Bronchial epithelial cell (primary cell): ENCODE data around the gene ACACB. TPM values are rescaled to one million over a fixed set of nuclear protein-coding genes. Genes with fewer than 3 reads are reported as not detected.

ENCODE experiments used
- DNase-seq: peaks from one replicate; pipeline ENCODE4 v3.0.0-alpha.2; 2010; ENCODE audit warnings: low read depth
- FAIRE-seq: peaks from 2 replicates; lab custom pipeline; 2011; peaks lifted over from hg19 to GRCh38; lab: Jason Lieb, UNC
- H3K27me3 ChIP-seq: 2 replicates; pipeline ENCODE4 v1.5.1; 2011; ENCODE audit warnings: low read length; ENCODE audit not compliant: control insufficient read depth, insufficient read depth
- H3K36me3 ChIP-seq: 2 replicates; pipeline ENCODE4 v1.5.1; 2011; ENCODE audit warnings: low read length; ENCODE audit not compliant: control insufficient read depth, insufficient read depth
- H3K4me3 ChIP-seq: 2 replicates; pipeline ENCODE4 v1.5.1; 2011; ENCODE audit warnings: mild to moderate bottlenecking, low read depth, low read length, control low read depth
- total RNA-seq: library from RNA; depleted of rRNA; stranded (reverse); fragments of >200 nt; gene quantifications from 2 replicates; pipeline ENCODE4 v1.2.1, GENCODE V29; 2014
- TF ChIP-seq, protein P1 (sequence below): IDR thresholded peaks from 2 replicates; pipeline ENCODE4 v1.5.1; 2011; ENCODE audit warnings: mild to moderate bottlenecking, moderate library complexity, low read length, control low read depth, inconsistent platforms; ENCODE audit not compliant: insufficient read depth, severe bottlenecking

ACACB gene
- total RNA-seq, 1 donor from 2014 or later = 0.79 TPM

DNA sequence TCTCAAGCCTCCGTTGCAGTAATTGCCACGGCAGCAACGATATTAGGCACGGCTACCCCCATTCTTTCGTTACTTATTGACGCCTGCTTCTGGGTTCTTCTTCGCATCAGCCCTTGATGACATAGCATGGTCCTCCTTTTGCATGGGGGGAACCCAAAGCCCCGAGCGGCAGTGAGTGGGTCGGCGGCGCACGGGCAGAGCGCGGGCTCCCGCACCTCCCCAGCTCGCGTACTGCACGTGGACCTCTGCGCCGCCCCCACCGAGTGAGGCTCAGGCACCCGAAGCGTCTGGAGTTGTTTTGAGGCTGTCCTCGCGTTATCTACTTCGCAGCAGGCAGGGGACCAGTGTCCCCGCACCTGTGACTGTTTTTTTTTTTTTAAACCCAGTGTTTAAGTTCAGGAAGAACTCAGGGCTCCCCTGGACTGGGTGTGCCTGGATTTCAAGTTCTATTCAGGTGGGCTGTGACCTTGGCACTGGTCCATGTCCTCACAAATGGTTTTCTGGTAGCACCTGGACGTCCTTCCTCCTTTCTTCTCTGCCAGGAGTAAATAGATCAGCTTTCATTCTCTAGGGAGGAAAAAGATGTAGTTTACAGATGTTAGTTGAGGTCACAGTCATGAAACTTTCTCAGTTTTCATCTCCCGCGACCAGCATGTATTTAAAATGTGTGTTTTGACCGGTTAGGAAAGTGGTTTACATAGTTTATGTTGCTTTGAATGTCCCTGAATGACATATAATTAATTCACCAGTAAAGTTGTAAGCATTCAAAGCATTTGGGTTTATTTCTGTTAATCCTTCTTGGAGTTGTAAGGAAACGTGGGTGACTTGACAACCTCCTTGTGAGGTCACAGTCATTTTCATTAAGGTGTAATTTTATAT, 194.1 kb downstream of the ACACB start:
- no peak overlapping the region for H3K4me3 ChIP-seq
- TF ChIP-seq, protein P1, sequence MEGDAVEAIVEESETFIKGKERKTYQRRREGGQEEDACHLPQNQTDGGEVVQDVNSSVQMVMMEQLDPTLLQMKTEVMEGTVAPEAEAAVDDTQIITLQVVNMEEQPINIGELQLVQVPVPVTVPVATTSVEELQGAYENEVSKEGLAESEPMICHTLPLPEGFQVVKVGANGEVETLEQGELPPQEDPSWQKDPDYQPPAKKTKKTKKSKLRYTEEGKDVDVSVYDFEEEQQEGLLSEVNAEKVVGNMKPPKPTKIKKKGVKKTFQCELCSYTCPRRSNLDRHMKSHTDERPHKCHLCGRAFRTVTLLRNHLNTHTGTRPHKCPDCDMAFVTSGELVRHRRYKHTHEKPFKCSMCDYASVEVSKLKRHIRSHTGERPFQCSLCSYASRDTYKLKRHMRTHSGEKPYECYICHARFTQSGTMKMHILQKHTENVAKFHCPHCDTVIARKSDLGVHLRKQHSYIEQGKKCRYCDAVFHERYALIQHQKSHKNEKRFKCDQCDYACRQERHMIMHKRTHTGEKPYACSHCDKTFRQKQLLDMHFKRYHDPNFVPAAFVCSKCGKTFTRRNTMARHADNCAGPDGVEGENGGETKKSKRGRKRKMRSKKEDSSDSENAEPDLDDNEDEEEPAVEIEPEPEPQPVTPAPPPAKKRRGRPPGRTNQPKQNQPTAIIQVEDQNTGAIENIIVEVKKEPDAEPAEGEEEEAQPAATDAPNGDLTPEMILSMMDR = no peak
- no peak for FAIRE-seq
- H3K27me3 ChIP-seq = peaks cover 34% of the 10 kb centered on the region
- H3K36me3 ChIP-seq = no peaks in the 10 kb centered on the region
- no peak for DNase-seq

Other genes starting within 250 kb of the ACACB start
- gene DAO, start 236.5 kb upstream of the ACACB start, total RNA-seq = not detected in 2 replicates
- gene SVOP, start 95.5 kb upstream of the ACACB start, total RNA-seq = not detected in 2 replicates
- 3.9 and 4.5 TPM in 2 replicates for gene USP30, start 64.0 kb upstream of the ACACB start, total RNA-seq
- gene ALKBH2, start 23.1 kb upstream of the ACACB start, total RNA-seq = 24.6 and 47.9 TPM in 2 replicates
- 14.8 and 24.2 TPM in 2 replicates for gene UNG, start 19.0 kb upstream of the ACACB start, total RNA-seq
- not detected in 2 replicates for gene FOXN4, start 192.7 kb downstream of the ACACB start, total RNA-seq
- gene MYO1H, start 231.3 kb downstream of the ACACB start, total RNA-seq = 0.13 TPM in 1 of 2 replicates, not detected in the other